SK-N-SH treated with all-trans-retinoic acid at 6 μM for 48 hours (cell line): ENCODE data around the gene REEP6.
"Not testable (repeated sequence)": the region's sequence is repeated elsewhere in the genome, so short reads cannot be mapped to it uniquely, and the experiment has no call there.

ENCODE experiments used
- BACH2 ChIP-seq: fragments of 250-450 bp; sonication (Bioruptor Pico); IDR thresholded peaks from 2 replicates; pipeline ENCODE4 v1.9.0; 2021; ENCODE audit warnings: mild to moderate bottlenecking, borderline replicate concordance
- ISL1 ChIP-seq: fragments of 250-450 bp; sonication (Bioruptor Pico); IDR thresholded peaks from 2 replicates; pipeline ENCODE4 v2.1.2; 2022; ENCODE audit warnings: mild to moderate bottlenecking, moderate library complexity
- OSR1 ChIP-seq: fragments of 250-450 bp; sonication (Bioruptor Pico); IDR thresholded peaks from 2 replicates; pipeline ENCODE4 v1.8.0; 2022; ENCODE audit warnings: moderate library complexity, mild to moderate bottlenecking, inconsistent platforms
- SNAI2 ChIP-seq: fragments of 250-450 bp; sonication (Bioruptor Pico); IDR thresholded peaks from 2 replicates; pipeline ENCODE4 v1.5.0; 2020; ENCODE audit warnings: mild to moderate bottlenecking, moderate library complexity
- TOX ChIP-seq: fragments of 250-450 bp; sonication (Bioruptor Pico); IDR thresholded peaks from 2 replicates; pipeline ENCODE4 v1.8.0; 2021; ENCODE audit warnings: mild to moderate bottlenecking, moderate library complexity, borderline replicate concordance
- ZNF8 ChIP-seq: fragments of 450-650 bp; formaldehyde crosslinking; IDR thresholded peaks from 2 replicates; pipeline ENCODE4 v1.5.0; 2020; ENCODE audit warnings: mild to moderate bottlenecking, moderate library complexity
- TF ChIP-seq, protein P1 (sequence below): fragments of 250-450 bp; sonication (Bioruptor Pico); IDR thresholded peaks from 2 replicates; pipeline ENCODE4 v1.5.1; 2020; ENCODE audit warnings: low read depth, mild to moderate bottlenecking, moderate library complexity
- TF ChIP-seq, protein P2 (sequence below): fragments of 250-450 bp; sonication (Bioruptor Pico); IDR thresholded peaks from 2 replicates; pipeline ENCODE4 v1.8.0; 2021; ENCODE audit warnings: low read depth, mild to moderate bottlenecking, moderate library complexity, borderline replicate concordance
- TF ChIP-seq, protein P3 (sequence below): fragments of 250-450 bp; sonication (Bioruptor Pico); IDR thresholded peaks from 2 replicates; pipeline ENCODE4 v1.5.1; 2021; ENCODE audit warnings: mild to moderate bottlenecking, moderate library complexity
- TF ChIP-seq, protein P4 (sequence below): fragments of 250-450 bp; sonication (Bioruptor Pico); IDR thresholded peaks from 2 replicates; pipeline ENCODE4 v1.5.0; 2020; ENCODE audit warnings: mild to moderate bottlenecking, moderate library complexity

DNA sequence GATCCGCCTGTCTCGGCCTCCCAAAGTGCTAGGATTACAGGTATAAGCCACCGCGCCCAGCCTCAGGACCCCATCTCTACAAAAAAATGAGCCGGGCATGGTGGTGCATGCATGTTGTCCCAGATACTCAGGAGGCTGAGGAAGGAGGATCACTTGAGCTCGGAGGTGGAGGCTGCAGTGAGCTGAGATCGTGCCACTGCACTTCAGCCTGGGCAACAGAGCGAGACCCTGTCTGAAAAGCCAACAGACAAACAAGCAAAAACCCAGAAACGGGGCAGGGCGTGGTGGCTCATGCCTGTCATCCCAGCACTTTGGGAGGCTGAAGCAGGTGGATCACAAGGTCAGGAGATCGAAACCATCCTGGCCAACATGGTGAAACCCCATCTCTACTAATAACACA, 39.9 kb downstream of the REEP6 start:
- TF ChIP-seq, protein P1, sequence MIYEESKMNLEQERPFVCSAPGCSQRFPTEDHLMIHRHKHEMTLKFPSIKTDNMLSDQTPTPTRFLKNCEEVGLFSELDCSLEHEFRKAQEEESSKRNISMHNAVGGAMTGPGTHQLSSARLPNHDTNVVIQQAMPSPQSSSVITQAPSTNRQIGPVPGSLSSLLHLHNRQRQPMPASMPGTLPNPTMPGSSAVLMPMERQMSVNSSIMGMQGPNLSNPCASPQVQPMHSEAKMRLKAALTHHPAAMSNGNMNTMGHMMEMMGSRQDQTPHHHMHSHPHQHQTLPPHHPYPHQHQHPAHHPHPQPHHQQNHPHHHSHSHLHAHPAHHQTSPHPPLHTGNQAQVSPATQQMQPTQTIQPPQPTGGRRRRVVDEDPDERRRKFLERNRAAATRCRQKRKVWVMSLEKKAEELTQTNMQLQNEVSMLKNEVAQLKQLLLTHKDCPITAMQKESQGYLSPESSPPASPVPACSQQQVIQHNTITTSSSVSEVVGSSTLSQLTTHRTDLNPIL (CRISPR knock-in tag), result not testable (repeated sequence)
- TF ChIP-seq, protein P2, sequence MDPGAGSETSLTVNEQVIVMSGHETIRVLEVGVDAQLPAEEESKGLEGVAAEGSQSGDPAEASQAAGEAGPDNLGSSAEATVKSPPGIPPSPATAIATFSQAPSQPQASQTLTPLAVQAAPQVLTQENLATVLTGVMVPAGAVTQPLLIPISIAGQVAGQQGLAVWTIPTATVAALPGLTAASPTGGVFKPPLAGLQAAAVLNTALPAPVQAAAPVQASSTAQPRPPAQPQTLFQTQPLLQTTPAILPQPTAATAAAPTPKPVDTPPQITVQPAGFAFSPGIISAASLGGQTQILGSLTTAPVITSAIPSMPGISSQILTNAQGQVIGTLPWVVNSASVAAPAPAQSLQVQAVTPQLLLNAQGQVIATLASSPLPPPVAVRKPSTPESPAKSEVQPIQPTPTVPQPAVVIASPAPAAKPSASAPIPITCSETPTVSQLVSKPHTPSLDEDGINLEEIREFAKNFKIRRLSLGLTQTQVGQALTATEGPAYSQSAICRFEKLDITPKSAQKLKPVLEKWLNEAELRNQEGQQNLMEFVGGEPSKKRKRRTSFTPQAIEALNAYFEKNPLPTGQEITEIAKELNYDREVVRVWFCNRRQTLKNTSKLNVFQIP (CRISPR knock-in tag), result not testable (repeated sequence)
- not testable (repeated sequence) for TF ChIP-seq ISL1; SNAI2 (CRISPR knock-in tag); TOX (CRISPR knock-in tag); OSR1 (CRISPR knock-in tag); ZNF8 (CRISPR knock-in tag); BACH2 (CRISPR knock-in tag)
- TF ChIP-seq, protein P3, sequence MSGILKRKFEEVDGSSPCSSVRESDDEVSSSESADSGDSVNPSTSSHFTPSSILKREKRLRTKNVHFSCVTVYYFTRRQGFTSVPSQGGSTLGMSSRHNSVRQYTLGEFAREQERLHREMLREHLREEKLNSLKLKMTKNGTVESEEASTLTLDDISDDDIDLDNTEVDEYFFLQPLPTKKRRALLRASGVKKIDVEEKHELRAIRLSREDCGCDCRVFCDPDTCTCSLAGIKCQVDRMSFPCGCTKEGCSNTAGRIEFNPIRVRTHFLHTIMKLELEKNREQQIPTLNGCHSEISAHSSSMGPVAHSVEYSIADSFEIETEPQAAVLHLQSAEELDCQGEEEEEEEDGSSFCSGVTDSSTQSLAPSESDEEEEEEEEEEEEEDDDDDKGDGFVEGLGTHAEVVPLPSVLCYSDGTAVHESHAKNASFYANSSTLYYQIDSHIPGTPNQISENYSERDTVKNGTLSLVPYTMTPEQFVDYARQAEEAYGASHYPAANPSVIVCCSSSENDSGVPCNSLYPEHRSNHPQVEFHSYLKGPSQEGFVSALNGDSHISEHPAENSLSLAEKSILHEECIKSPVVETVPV (CRISPR knock-in tag), result not testable (repeated sequence)
- TF ChIP-seq, protein P4, sequence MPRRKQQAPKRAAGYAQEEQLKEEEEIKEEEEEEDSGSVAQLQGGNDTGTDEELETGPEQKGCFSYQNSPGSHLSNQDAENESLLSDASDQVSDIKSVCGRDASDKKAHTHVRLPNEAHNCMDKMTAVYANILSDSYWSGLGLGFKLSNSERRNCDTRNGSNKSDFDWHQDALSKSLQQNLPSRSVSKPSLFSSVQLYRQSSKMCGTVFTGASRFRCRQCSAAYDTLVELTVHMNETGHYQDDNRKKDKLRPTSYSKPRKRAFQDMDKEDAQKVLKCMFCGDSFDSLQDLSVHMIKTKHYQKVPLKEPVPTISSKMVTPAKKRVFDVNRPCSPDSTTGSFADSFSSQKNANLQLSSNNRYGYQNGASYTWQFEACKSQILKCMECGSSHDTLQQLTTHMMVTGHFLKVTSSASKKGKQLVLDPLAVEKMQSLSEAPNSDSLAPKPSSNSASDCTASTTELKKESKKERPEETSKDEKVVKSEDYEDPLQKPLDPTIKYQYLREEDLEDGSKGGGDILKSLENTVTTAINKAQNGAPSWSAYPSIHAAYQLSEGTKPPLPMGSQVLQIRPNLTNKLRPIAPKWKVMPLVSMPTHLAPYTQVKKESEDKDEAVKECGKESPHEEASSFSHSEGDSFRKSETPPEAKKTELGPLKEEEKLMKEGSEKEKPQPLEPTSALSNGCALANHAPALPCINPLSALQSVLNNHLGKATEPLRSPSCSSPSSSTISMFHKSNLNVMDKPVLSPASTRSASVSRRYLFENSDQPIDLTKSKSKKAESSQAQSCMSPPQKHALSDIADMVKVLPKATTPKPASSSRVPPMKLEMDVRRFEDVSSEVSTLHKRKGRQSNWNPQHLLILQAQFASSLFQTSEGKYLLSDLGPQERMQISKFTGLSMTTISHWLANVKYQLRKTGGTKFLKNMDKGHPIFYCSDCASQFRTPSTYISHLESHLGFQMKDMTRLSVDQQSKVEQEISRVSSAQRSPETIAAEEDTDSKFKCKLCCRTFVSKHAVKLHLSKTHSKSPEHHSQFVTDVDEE (CRISPR knock-in tag), result not testable (repeated sequence)
